Mesodermal cell (in vitro differentiated cells): ENCODE measurements around the gene GRAMD4.

Source experiments
- H3K27ac ChIP-seq: 2 replicates; pipeline ENCODE4 v1.7.0; 2013; ENCODE audit warnings: mild to moderate bottlenecking, low read depth, low read length, moderate library complexity; ENCODE audit not compliant: severe bottlenecking
- H3K36me3 ChIP-seq: 2 replicates; pipeline ENCODE4 v1.7.1; 2013; ENCODE audit warnings: mild to moderate bottlenecking, low read length, moderate library complexity; ENCODE audit not compliant: control insufficient read depth, insufficient read depth
- H3K4me1 ChIP-seq: one replicate; pipeline ENCODE4 v1.7.1; 2013; ENCODE audit warnings: mild to moderate bottlenecking, low read length; ENCODE audit not compliant: insufficient read depth, control insufficient read depth, poor library complexity, severe bottlenecking
- H3K4me3 ChIP-seq: 2 replicates; pipeline ENCODE4 v1.7.0; 2013; ENCODE audit warnings: low read length, control low read depth, mild to moderate bottlenecking; ENCODE audit not compliant: insufficient read depth, poor library complexity, severe bottlenecking; ENCODE audit errors: extremely low read depth
- H3K9me3 ChIP-seq: 2 replicates; pipeline ENCODE4 v1.7.1; 2013; ENCODE audit warnings: mild to moderate bottlenecking, low read length, moderate library complexity; ENCODE audit not compliant: control insufficient read depth
- WGBS, 2 experiments: methylation state at CpG; one replicate each; pipeline ENCODE4 v1.1.5; 2013; ENCODE audit warnings: missing lambda C conversion rate in 2 of 2; ENCODE audit not compliant: insufficient coverage in 2 of 2; 5-methylcytosine and 5-hydroxymethylcytosine counted together

Gene GRAMD4

DNA sequence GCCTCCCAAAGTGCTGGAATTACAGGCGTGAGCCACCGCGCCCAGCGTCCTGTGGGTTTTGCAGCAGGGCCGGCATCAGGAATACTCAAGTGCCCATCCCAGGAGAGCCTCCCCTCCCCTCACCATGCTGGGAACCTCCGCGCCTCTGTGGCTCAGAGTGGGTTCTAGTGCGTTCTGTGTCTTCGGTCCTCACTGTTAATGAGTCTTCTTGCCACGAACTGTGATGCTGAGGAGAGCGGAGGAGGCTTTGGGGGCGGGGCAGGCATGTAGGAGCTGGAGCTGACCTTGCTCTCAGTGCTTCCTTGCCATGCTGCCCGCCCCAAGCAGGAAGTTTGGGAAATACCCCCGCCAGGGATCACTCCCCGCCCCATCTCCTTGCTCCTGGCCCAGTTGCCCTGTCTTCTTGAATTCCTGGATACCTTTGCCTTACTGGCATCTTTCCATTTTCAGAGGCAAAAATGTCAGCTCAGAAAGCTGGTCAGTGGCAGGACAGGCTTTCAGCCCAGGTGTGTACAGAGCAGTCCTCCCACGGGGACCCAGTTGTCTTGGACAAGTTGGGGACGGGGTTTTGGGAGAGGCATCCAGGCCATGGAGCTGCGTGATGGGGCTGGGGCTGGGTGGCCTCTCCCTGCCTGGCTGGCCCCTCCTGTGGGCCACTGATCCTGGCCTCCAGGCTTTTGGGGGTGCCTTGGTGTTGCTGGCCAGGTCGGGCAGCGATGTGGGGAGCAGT, 5.1 kb downstream of the GRAMD4 start:
- H3K4me3 ChIP-seq: no peak overlapping the region
- H3K4me1 ChIP-seq: no peaks in the 10 kb centered on the region
- no peak overlapping the region for H3K27ac ChIP-seq
- no peaks in the 10 kb centered on the region for H3K9me3 ChIP-seq
- 92 to 96% methylated on average over 18 to 20 of the region's 20 CpGs for WGBS, 2 experiments
- peaks cover 11% of the 10 kb centered on the region for H3K36me3 ChIP-seq

GRCh38 chr22:46625843-46626349, 5.7 kb downstream of the GRAMD4 start:
- Histone ChIP-seq H3K9me3 (no peaks in the 10 kb centered on the region), H3K4me3 (no peak overlapping the region), H3K36me3 (peaks cover 11% of the 10 kb centered on the region), H3K27ac (no peak overlapping the region), H3K4me1 (no peaks in the 10 kb centered on the region)
- 94 to 95% methylated on average over 17 to 21 of the region's 21 CpGs for WGBS, 2 experiments

DNA sequence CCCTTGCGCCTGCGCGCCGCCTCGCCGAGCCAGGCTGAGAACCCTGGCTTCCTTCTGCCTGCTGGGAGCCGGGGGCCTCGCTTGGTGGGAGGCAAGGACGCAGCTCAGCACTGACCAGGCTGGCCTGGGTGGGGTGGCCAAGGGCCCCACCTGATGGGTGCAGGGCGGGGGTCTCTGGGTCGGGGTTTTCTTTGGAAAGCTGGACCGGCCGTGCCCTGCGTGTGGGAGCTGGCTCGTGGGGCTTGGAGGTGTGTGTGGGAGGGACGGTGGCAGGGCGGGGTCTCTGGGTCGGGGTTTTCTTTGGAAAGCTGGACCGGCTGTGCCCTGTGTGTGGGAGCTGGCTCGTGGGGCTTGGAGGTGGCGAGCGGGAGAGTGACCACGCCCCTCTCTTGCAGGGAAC, 6.2 kb downstream of the GRAMD4 start:
- H3K4me3 ChIP-seq: no peak overlapping the region
- H3K36me3 ChIP-seq: peaks cover 11% of the 10 kb centered on the region
- H3K9me3 ChIP-seq: no peaks in the 10 kb centered on the region
- no peak overlapping the region for H3K27ac ChIP-seq
- 98 to 99% methylated on average over 19 to 21 of the region's 23 CpGs for WGBS, 2 experiments
- H3K4me1 ChIP-seq: no peaks in the 10 kb centered on the region

DNA sequence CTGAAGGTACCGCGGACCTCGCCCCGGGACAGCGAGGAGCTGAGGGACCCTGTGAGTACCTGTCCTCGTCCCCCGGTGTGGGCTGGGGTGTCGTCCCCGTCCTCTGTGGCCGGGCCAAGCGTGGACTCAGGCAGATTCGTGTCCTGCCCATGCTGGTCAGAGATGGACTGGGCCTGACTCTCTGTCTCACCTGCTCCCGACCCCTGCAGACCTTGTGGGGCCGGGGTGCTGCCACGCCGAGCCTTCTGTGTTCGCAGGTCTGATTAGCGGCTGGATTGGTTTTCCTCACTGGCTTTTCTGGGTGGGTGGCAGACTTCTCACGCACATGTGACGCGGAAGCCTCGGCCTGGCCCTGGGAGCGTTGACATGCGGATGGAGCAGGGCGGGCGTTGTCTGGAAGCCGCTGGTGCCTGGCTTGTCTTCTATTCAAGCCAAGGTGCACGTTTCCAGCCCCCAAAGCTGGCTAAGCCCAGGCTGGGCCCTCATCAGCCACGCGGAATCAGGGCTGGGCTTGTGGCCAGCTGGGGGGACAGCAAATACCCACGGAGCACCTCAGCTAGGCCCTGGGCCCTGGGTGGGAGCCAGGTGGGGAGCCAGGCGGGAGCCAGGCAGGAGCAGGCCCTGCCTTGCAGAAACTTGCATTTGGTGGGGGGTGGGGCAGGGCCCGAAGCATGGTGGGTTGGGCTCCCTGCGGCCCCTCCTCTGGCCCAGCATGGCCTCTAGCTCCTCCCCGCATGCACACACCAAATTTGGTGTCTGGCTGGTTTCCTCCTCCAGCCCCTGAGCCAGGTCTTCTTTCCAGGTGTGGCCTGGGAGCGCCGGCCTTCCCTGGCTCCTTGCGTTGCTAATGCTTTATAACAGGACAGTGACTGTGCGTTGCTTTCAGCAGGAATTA, 7.0 kb downstream of the GRAMD4 start:
- Histone ChIP-seq H3K4me1 (no peaks in the 10 kb centered on the region), H3K36me3 (peaks cover 11% of the 10 kb centered on the region), H3K9me3 (no peaks in the 10 kb centered on the region), H3K27ac (no peak overlapping the region), H3K4me3 (no peak overlapping the region)
- WGBS, 2 experiments: 86 to 87% methylated on average over 39 of the region's 39 CpGs

DNA sequence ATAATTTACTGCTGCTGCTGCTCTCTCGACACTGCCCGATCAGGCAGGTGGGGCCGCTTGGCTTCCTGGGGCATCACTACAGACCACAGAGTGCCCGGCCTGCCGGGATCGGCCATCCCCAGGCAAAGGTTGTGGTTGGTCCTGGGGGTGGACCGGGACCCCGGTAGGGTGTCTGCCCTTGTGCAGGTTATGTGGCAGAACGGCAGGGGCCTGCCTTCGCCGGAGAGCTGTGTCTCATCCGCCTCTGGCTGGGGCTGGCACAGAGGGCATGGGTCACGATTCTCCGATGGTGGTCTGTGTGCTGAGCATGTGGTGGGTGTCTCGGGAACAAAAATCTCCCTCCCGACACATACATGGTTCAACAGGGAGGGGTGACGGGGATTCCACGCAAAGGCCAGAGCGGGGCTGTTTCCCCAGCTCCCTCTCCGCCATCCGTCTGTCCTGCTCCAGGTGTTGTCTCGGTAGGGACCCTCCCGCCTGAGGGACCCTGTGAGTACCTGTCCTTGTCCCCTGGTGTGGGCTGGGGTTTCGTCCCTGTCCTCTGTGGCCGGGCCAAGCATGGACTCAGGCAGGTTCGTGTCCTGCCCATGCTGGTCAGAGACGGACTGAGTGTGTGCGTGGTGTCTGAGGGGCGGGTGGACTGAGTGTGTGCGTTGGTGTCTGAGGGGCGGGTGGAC, 7.8 kb downstream of the GRAMD4 start:
- Histone ChIP-seq H3K4me3 (no peak overlapping the region), H3K9me3 (no peaks in the 10 kb centered on the region), H3K36me3 (peaks cover 11% of the 10 kb centered on the region), H3K27ac (no peak overlapping the region), H3K4me1 (no peaks in the 10 kb centered on the region)
- 96% methylated on average over 18 to 23 of the region's 31 CpGs for WGBS, 2 experiments

DNA sequence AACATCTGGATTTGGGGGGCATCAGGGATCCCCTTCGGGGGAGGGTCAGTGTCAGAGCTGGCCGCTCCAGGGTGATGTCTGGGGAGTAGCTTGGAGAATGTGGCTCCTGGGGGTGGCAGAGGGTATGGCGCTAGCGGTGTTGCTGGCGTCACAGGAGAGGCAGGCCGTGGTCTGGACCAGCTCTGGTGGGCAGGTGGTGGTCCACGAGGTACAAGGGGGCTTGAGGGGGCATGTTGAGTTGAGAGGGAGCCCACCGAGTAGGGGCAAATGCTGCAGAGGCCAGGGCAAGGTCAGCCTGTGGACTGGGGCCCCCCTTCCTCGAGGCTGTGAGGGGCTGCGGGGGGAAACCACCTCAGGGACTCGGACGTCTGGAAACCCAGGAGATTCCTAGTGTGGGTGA, 8.6 kb downstream of the GRAMD4 start:
- WGBS, 2 experiments: 96 to 98% methylated on average over 10 to 12 of the region's 12 CpGs
- Histone ChIP-seq H3K27ac (no peak overlapping the region), H3K4me1 (no peaks in the 10 kb centered on the region), H3K36me3 (peaks cover 11% of the 10 kb centered on the region), H3K9me3 (no peaks in the 10 kb centered on the region), H3K4me3 (no peak overlapping the region)

- no peak overlapping the region for H3K27ac ChIP-seq
- 93 to 94% methylated on average over 11 to 13 of the region's 16 CpGs for whole genome bisulfite sequencing, 2 experiments
- H3K36me3 ChIP-seq: peaks cover 11% of the 10 kb centered on the region
- no peaks in the 10 kb centered on the region for H3K9me3 ChIP-seq
- H3K4me1 ChIP-seq: peaks cover 2% of the 10 kb centered on the region
- H3K4me3 ChIP-seq: no peak overlapping the region
These were observed 9.1 kb downstream of the GRAMD4 start for GRCh38 chr22:46629291-46629690.

GRCh38 chr22:46631113-46631512, 10.9 kb downstream of the GRAMD4 start:
- Histone ChIP-seq H3K4me3 (no peak overlapping the region), H3K9me3 (no peaks in the 10 kb centered on the region), H3K27ac (no peak overlapping the region), H3K36me3 (peaks cover 11% of the 10 kb centered on the region), H3K4me1 (peaks cover 13% of the 10 kb centered on the region)
- WGBS, 2 experiments: 92 to 93% methylated on average over 7 to 8 of the region's 13 CpGs

GRCh38 chr22:46632646-46633249, 12.6 kb downstream of the GRAMD4 start:
- Histone ChIP-seq H3K27ac (no peak overlapping the region), H3K4me3 (no peak overlapping the region), H3K9me3 (no peaks in the 10 kb centered on the region), H3K4me1 (peaks cover 18% of the 10 kb centered on the region), H3K36me3 (peaks cover 18% of the 10 kb centered on the region)
- 95 to 98% methylated on average over 15 to 16 of the region's 18 CpGs for WGBS, 2 experiments

GRCh38 chr22:46633334-46633890, 13.2 kb downstream of the GRAMD4 start:
- Histone ChIP-seq H3K4me3 (no peak overlapping the region), H3K4me1 (peaks cover 18% of the 10 kb centered on the region), H3K36me3 (peaks cover 19% of the 10 kb centered on the region), H3K9me3 (no peaks in the 10 kb centered on the region), H3K27ac (no peak overlapping the region)
- whole genome bisulfite sequencing, 2 experiments: 88 to 96% methylated on average over 8 to 10 of the region's 10 CpGs
